ENCODE results near the gene PPP1R2. TPM values are rescaled to one million over a fixed set of nuclear protein-coding genes. Genes with fewer than 3 reads are reported as not detected.
A peak's percentile ranks its signal among the peaks of the same experiment; 100 is the strongest.

Gene PPP1R2
- total RNA-seq, 2 experiments from 2014 or later, result 77.0 to 134 TPM

- H3K36me3 Mint-ChIP-seq (ENCODE audit: low read depth), result peaks cover 29% of the 10 kb centered on the region
- POLR2A ChIA-PET, result interaction anchor here (0.7 kb wide), 1 partner anchor 313 kb away, joined by 3 read pairs; no protein-coding TSS in a partner anchor
- intact Hi-C loops (cut with DNase I, micrococcal nuclease), result loop anchor here (5.0 kb wide), 6 partner anchors 47 to 962 kb away; partner anchors contain the start of genes FAM43A (in 1 of the 2), LSG1 (in 1 of the 2), RNF168 (in 1 of the 2) and TNK2 (in 1 of the 2)
These were observed 3.1 kb downstream of the PPP1R2 start for GRCh38 chr3:195540027-195540426.

DNA sequence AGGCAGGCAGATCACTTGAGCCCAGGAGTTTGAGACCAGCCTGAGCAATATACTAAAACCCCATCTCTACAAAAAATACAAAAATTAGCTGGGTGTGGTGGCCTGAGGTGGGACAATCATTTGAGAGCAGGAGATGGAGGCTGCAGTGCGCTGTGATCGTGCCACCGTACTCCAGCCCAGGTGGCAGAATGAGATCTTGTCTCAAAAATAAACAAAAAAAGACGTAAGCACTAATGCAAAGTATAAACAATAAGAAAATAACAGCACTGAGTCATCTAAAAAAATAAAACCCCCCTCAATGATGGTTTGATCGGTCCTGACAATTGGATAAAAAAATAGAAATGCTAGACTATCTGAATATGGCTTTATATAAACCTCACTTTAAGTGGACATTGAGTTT lies 3.6 kb downstream of the PPP1R2 start:
- DNase-seq, result no peak
- Mint-ChIP-seq H3K27ac (peak overlapping the region; percentile 90), H3K9me3 (ENCODE audit: low read depth) (peaks cover 4% of the 10 kb centered on the region), H3K27me3 (no peaks in the 10 kb centered on the region), H3K4me3 (peak overlapping the region; percentile 95), H3K36me3 (ENCODE audit: low read depth) (peaks cover 35% of the 10 kb centered on the region), H3K4me1 (peaks cover 65% of the 10 kb centered on the region)
- intact Hi-C loops (cut with DNase I, micrococcal nuclease), result loop anchor here (2.0 to 5.0 kb wide), 3 partner anchors 15 to 269 kb away; partner anchors contain the start of gene XXYLT1 (in 1 of the 2)
- POLR2A ChIA-PET, result interaction anchor here (0.7 kb wide), 1 partner anchor 9 kb away, joined by 5 read pairs; no protein-coding TSS in a partner anchor
- CTCF ChIA-PET, result interaction anchor here (0.6 to 1.5 kb wide), 4 partner anchors 9 to 123 kb away, joined by 3 to 4 read pairs (median 4); no protein-coding TSS in a partner anchor
- no peak for ATAC-seq

More at GRCh38 chr3:195540027-195540426, 3.1 kb downstream of the PPP1R2 start:
- peak; percentile 70 for DNase-seq
- CTCF ChIA-PET, result interaction anchor here (3.7 kb wide), 1 partner anchor 269 kb away, joined by 23 read pairs; the partner anchor contains the start of gene XXYLT1
- peaks cover 4% of the 10 kb centered on the region for H3K9me3 Mint-ChIP-seq (ENCODE audit: low read depth)
- H3K4me1 Mint-ChIP-seq, result peaks cover 65% of the 10 kb centered on the region
- H3K27ac Mint-ChIP-seq, result peak overlapping the region; percentile 90
- peak; percentile 21 for ATAC-seq
- no peaks in the 10 kb centered on the region for H3K27me3 Mint-ChIP-seq
- H3K4me3 Mint-ChIP-seq, result peak overlapping the region; percentile 95

DNA sequence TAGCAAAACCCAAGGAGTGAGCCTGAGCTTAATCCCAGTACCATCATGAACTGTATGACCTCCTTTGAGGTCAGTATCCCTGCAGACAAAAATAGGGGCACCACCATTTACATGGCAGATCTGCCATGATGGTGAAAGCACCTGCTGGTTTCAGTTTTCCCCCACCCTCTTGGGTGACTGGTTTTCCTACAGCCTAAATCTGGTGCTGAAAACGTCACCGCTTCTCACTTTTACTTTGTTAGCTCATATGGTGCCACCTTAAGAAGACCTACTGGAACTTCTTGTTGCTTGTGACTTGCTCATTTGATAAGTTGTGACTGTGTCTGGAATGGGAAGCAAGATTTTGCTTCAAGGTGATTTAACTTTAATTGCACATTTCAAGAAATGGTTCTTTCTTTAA lies 5.1 kb downstream of the PPP1R2 start:
- Mint-ChIP-seq H3K27ac (peak overlapping the region; percentile 90), H3K4me3 (peak overlapping the region; percentile 95), H3K27me3 (no peaks in the 10 kb centered on the region), H3K9me3 (ENCODE audit: low read depth) (peaks cover 4% of the 10 kb centered on the region), H3K4me1 (peaks cover 70% of the 10 kb centered on the region), H3K36me3 (ENCODE audit: low read depth) (peaks cover 36% of the 10 kb centered on the region)
- DNase-seq (peak; percentile 82), ATAC-seq (peak; percentile 76)
- POLR2A ChIA-PET, result interaction anchor here (0.7 to 1.0 kb wide), 3 partner anchors 96 to 268 kb away, joined by 3 to 5 read pairs (median 4); no protein-coding TSS in a partner anchor
- CTCF ChIA-PET, result interaction anchor here (0.8 to 2.9 kb wide), 7 partner anchors 8 to 267 kb away, joined by 3 to 25 read pairs (median 9); partner anchors contain the start of gene XXYLT1
- intact Hi-C loops (cut with DNase I, micrococcal nuclease), result loop anchor here (1.0 to 5.0 kb wide), 5 partner anchors 13 to 267 kb away; partner anchors contain the start of gene XXYLT1 (in 2 of the 2)

- H3K4me3 Mint-ChIP-seq, result no peak overlapping the region
- DNase-seq, result no peak
- H3K9me3 Mint-ChIP-seq (ENCODE audit: low read depth), result peaks cover 4% of the 10 kb centered on the region
- peaks cover 37% of the 10 kb centered on the region for H3K36me3 Mint-ChIP-seq (ENCODE audit: low read depth)
- H3K27ac Mint-ChIP-seq, result peak overlapping the region; percentile 72
- ChIA-PET CTCF (interaction anchor here (0.5 to 1.4 kb wide), 4 partner anchors 8 to 79 kb away, joined by 3 to 7 read pairs (median 3); partner anchors contain the start of gene PPP1R2), POLR2A (no interaction called here)
- no peaks in the 10 kb centered on the region for H3K27me3 Mint-ChIP-seq
- H3K4me1 Mint-ChIP-seq, result peaks cover 91% of the 10 kb centered on the region
- intact Hi-C loops (cut with DNase I, micrococcal nuclease), result loop anchor here in 1 of 2 experiments (5.0 kb wide), 1 partner anchor 128 kb away; no protein-coding TSS in a partner anchor
- no peak for ATAC-seq
These were observed 7.8 kb downstream of the PPP1R2 start for GRCh38 chr3:195535293-195535692.

DNA sequence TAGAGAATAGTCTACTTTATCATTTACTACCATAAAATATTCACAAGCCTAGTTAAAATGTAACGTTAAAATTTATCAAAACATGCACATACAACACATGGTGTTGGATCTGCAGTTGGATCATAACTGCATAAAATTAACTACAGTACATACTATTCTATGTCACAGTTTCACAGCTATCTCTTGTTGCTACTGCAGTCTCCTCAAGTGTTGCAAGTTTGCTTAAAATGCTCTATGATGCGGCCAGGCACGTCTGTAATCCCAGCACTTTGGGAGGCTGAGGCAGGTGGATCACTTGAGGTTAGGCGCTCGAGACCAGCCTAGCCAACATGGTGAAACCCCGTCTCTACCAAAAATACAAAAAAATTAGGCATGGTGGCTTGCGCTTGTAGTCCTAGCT lies 10.3 kb downstream of the PPP1R2 start:
- POLR2A ChIA-PET, result no interaction called here
- Mint-ChIP-seq H3K4me3 (no peak overlapping the region), H3K27ac (peak overlapping the region; percentile 20), H3K4me1 (peaks cover 87% of the 10 kb centered on the region), H3K27me3 (no peaks in the 10 kb centered on the region), H3K36me3 (ENCODE audit: low read depth) (peaks cover 39% of the 10 kb centered on the region), H3K9me3 (ENCODE audit: low read depth) (peaks cover 4% of the 10 kb centered on the region)
- CTCF ChIA-PET, result interaction anchor here (1.6 to 2.5 kb wide), 2 partner anchors 10 kb away, joined by 6 to 10 read pairs; partner anchors contain the start of gene PPP1R2
- peak; percentile 21 for ATAC-seq
- DNase-seq, result no peak
- intact Hi-C loops (cut with DNase I, micrococcal nuclease), result no loop called here

DNA sequence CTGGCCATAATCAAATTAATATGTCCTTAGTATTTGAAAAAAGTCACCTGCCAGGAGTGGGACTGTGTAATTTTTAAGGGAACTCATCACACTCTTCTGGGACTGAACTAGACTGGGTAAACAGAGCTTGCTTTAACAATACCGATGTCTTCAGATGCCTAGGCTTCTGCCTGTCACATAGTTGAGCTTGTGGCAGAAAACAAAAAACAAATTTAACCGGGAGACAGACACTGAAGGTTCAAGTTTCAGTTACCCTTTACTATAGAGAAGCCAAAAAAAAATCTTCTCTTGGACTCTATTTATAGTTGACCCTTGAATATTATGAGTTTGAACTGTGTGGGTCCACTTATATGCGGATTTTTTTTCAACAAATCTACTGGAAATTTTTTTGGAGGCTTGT lies 10.8 kb downstream of the PPP1R2 start:
- Mint-ChIP-seq H3K4me1 (peaks cover 84% of the 10 kb centered on the region), H3K27me3 (no peaks in the 10 kb centered on the region), H3K9me3 (ENCODE audit: low read depth) (peaks cover 4% of the 10 kb centered on the region), H3K27ac (peak overlapping the region; percentile 62), H3K4me3 (no peak overlapping the region), H3K36me3 (ENCODE audit: low read depth) (peaks cover 37% of the 10 kb centered on the region)
- no peak for ATAC-seq
- ChIA-PET POLR2A (interaction anchor here (0.6 kb wide), 1 partner anchor 8 kb away, joined by 4 read pairs; no protein-coding TSS in a partner anchor), CTCF (interaction anchor here (1.6 to 2.5 kb wide), 2 partner anchors 10 kb away, joined by 6 to 10 read pairs; partner anchors contain the start of gene PPP1R2)
- DNase-seq, result no peak
- intact Hi-C loops (cut with DNase I, micrococcal nuclease), result no loop called here

- H3K36me3 Mint-ChIP-seq (ENCODE audit: low read depth), result peaks cover 37% of the 10 kb centered on the region
- DNase-seq (no peak), ATAC-seq (peak; percentile 45)
- H3K27me3 Mint-ChIP-seq, result no peaks in the 10 kb centered on the region
- ChIA-PET CTCF (interaction anchor here (2.5 kb wide), 1 partner anchor 9 kb away, joined by 10 read pairs; no protein-coding TSS in a partner anchor), POLR2A (interaction anchor here (0.6 kb wide), 1 partner anchor 8 kb away, joined by 4 read pairs; no protein-coding TSS in a partner anchor)
- H3K4me1 Mint-ChIP-seq, result peaks cover 80% of the 10 kb centered on the region
- H3K9me3 Mint-ChIP-seq (ENCODE audit: low read depth), result peaks cover 4% of the 10 kb centered on the region
- intact Hi-C loops (cut with DNase I, micrococcal nuclease), result no loop called here
- no peak overlapping the region for H3K4me3 Mint-ChIP-seq
- H3K27ac Mint-ChIP-seq, result peak overlapping the region; percentile 47
These were observed 11.4 kb downstream of the PPP1R2 start for GRCh38 chr3:195531683-195532082.

- intact Hi-C loops (cut with DNase I, micrococcal nuclease), result loop anchor here in 1 of 2 experiments (10.0 kb wide), 1 partner anchor 842 kb away; the partner anchor contains the start of gene FAM43A
- Mint-ChIP-seq H3K36me3 (ENCODE audit: low read depth) (peaks cover 38% of the 10 kb centered on the region), H3K4me1 (peaks cover 72% of the 10 kb centered on the region), H3K27me3 (no peaks in the 10 kb centered on the region), H3K4me3 (no peak overlapping the region), H3K9me3 (ENCODE audit: low read depth) (no peaks in the 10 kb centered on the region), H3K27ac (no peak overlapping the region)
- ChIA-PET POLR2A (interaction anchor here (0.7 kb wide), 1 partner anchor 462 kb away, joined by 3 read pairs; no protein-coding TSS in a partner anchor), CTCF (interaction anchor here (1.1 to 6.2 kb wide), 7 partner anchors 8 to 265 kb away, joined by 3 to 113 read pairs (median 5); partner anchors contain the start of gene XXYLT1)
- DNase-seq (no peak), ATAC-seq (no peak)
These were observed 16.6 kb downstream of the PPP1R2 start for GRCh38 chr3:195526492-195526891.

- POLR2A ChIA-PET, result interaction anchor here (0.5 to 1.0 kb wide), 5 partner anchors 8 to 272 kb away, joined by 3 to 12 read pairs (median 4); partner anchors contain the start of gene PPP1R2
- DNase-seq, result peak; percentile 61
- CTCF ChIA-PET, result interaction anchor here (1.1 to 6.2 kb wide), 7 partner anchors 10 to 252 kb away, joined by 3 to 113 read pairs (median 12); partner anchors contain the start of genes PPP1R2 and XXYLT1
- Mint-ChIP-seq H3K27me3 (no peaks in the 10 kb centered on the region), H3K4me3 (peak overlapping the region; percentile 56), H3K27ac (peak overlapping the region; percentile 97), H3K36me3 (ENCODE audit: low read depth) (peaks cover 32% of the 10 kb centered on the region), H3K4me1 (peaks cover 53% of the 10 kb centered on the region), H3K9me3 (ENCODE audit: low read depth) (no peaks in the 10 kb centered on the region)
- intact Hi-C loops (cut with DNase I, micrococcal nuclease), result loop anchor here (1.0 to 10.0 kb wide), 5 partner anchors 14 to 840 kb away; partner anchors contain the start of genes FAM43A (in 2 of the 2) and ACAP2 (in 1 of the 2)
- peak; percentile 89 for ATAC-seq
These were observed 18.8 kb downstream of the PPP1R2 start for GRCh38 chr3:195524171-195524896.

DNA sequence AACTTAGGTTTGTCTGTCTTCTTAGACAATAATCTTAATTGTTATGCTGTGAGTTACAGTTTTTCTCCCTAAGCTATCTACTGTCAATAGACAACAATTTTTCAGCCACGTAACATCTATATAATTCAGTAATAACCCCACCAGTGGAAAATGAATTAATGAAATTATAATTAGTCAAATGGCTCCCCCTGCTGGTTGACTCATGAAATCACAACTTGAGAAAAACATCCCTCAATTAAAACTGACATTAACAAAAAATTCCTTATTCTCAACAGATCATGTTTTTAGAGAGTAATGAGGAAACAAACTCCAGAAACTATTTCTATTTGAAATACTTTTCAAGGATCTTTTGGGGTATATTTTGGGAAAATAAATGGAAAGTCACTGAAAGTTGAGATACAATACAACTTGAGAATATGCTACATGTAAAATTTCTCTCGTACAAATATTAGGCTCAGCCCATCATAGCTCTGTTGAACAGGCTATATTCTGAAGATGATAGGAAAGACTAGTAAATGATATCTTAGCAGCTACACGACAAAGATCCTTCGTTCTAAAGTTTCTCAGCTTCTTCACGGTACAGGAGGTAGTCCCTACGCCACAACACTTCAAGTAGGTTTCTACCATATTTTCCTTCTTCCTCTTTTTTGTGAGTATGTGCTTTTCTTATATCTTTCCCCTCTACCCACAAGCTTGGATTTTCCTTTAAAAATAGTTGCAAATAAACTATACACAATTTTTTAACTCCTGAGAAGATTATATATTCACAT lies 20.7 kb downstream of the PPP1R2 start:
- Mint-ChIP-seq H3K27me3 (no peaks in the 10 kb centered on the region), H3K36me3 (ENCODE audit: low read depth) (peaks cover 37% of the 10 kb centered on the region), H3K27ac (peak overlapping the region; percentile 59), H3K9me3 (ENCODE audit: low read depth) (no peaks in the 10 kb centered on the region), H3K4me1 (peaks cover 42% of the 10 kb centered on the region), H3K4me3 (no peak overlapping the region)
- ATAC-seq (no peak), DNase-seq (peak; percentile 31)
- intact Hi-C loops (cut with DNase I, micrococcal nuclease), result loop anchor here (1.0 to 10.0 kb wide), 5 partner anchors 80 to 838 kb away; partner anchors contain the start of genes ACAP2 (in 2 of the 2), FAM43A (in 2 of the 2) and XXYLT1 (in 2 of the 2)
- CTCF ChIA-PET, result interaction anchor here (0.8 to 6.2 kb wide), 19 partner anchors 11 to 352 kb away, joined by 3 to 113 read pairs (median 4); partner anchors contain the start of genes ACAP2, PPP1R2 and XXYLT1
- POLR2A ChIA-PET, result no interaction called here
